Measurements from ENCODE around the gene KLLN. TPM values are rescaled to one million over a fixed set of nuclear protein-coding genes. Genes with fewer than 3 reads are reported as not detected.

KLLN gene
- total and polyA plus RNA-seq, 2 of the 13 experiments (the other 11 are each of a cell fraction or from before 2014, with no cell fraction given): 0.08 to 0.44 TPM

GRCh38 chr10:87861953-87862678 lies 1.2 kb downstream of the KLLN start (continued):
- TF ChIP-seq YEATS2 (CRISPR knock-in tag; IDR thresholded peaks at IDR 0.05; ENCODE audit: borderline replicate concordance) (peak; percentile 92), ZSCAN31 (CRISPR knock-in tag; IDR thresholded peaks at IDR 0.05; ENCODE audit: low read depth) (peak; percentile 23; the same call in 1 of the 2 replicates), GABPA (IDR thresholded peaks at IDR 0.05; ENCODE audit: low read depth, low read length) (no peak; the same call in 1 of the 2 replicates), GABPA (CRISPR knock-in tag; IDR thresholded peaks at IDR 0.05; ENCODE audit: low read depth) (peak; percentile 55; the same call in 1 of the 2 replicates), ZNF501 (CRISPR knock-in tag; IDR thresholded peaks at IDR 0.05) (peak; percentile 77), MXD4 (CRISPR knock-in tag; IDR thresholded peaks at IDR 0.05) (peak; percentile 78), ZNF574 (CRISPR knock-in tag; IDR thresholded peaks at IDR 0.05) (peak; percentile 89), ZNF276 (CRISPR knock-in tag; IDR thresholded peaks at IDR 0.05; ENCODE audit: low read depth) (0 out of 2 replicates have a peak, but pooled peaks have one; percentile 45), SMAD9 (CRISPR knock-in tag; IDR thresholded peaks at IDR 0.05) (no peak), POLR2G (IDR thresholded peaks at IDR 0.05; ENCODE audit: low read depth, low read length) (peak; percentile 91), GTF3A (CRISPR knock-in tag; conservative IDR thresholded peaks at IDR 0.05) (peak; percentile 53; the same call in 1 of the 2 replicates), BRD4 (CRISPR knock-in tag; IDR thresholded peaks at IDR 0.05) (peak; percentile 77; the same call in 1 of the 2 replicates), ZBTB38 (CRISPR knock-in tag; IDR thresholded peaks at IDR 0.05) (peak; percentile 49; the same call in 1 of the 2 replicates), ZNF253 (CRISPR knock-in tag; IDR thresholded peaks at IDR 0.05; ENCODE audit: borderline replicate concordance) (peak; percentile 91), CBX5 (CRISPR knock-in tag; IDR thresholded peaks at IDR 0.05; ENCODE audit: borderline replicate concordance) (peak; percentile 95; the same call in 1 of the 2 replicates), ZNF562 (CRISPR knock-in tag; IDR thresholded peaks at IDR 0.05; ENCODE audit: borderline replicate concordance) (0 out of 2 replicates have a peak, but pooled peaks have one; percentile 39), ZNF382 (CRISPR knock-in tag; IDR thresholded peaks at IDR 0.05; ENCODE audit: borderline replicate concordance) (no peak), YEATS4 (CRISPR knock-in tag; IDR thresholded peaks at IDR 0.05; ENCODE audit: borderline replicate concordance) (peak; percentile 96)
- TF ChIP-seq, protein P1, sequence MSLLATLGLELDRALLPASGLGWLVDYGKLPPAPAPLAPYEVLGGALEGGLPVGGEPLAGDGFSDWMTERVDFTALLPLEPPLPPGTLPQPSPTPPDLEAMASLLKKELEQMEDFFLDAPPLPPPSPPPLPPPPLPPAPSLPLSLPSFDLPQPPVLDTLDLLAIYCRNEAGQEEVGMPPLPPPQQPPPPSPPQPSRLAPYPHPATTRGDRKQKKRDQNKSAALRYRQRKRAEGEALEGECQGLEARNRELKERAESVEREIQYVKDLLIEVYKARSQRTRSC (CRISPR knock-in tag; IDR thresholded peaks at IDR 0.05; ENCODE audit: low read depth): no peak; the same call in 1 of the 2 replicates
- TF ChIP-seq, protein P2, sequence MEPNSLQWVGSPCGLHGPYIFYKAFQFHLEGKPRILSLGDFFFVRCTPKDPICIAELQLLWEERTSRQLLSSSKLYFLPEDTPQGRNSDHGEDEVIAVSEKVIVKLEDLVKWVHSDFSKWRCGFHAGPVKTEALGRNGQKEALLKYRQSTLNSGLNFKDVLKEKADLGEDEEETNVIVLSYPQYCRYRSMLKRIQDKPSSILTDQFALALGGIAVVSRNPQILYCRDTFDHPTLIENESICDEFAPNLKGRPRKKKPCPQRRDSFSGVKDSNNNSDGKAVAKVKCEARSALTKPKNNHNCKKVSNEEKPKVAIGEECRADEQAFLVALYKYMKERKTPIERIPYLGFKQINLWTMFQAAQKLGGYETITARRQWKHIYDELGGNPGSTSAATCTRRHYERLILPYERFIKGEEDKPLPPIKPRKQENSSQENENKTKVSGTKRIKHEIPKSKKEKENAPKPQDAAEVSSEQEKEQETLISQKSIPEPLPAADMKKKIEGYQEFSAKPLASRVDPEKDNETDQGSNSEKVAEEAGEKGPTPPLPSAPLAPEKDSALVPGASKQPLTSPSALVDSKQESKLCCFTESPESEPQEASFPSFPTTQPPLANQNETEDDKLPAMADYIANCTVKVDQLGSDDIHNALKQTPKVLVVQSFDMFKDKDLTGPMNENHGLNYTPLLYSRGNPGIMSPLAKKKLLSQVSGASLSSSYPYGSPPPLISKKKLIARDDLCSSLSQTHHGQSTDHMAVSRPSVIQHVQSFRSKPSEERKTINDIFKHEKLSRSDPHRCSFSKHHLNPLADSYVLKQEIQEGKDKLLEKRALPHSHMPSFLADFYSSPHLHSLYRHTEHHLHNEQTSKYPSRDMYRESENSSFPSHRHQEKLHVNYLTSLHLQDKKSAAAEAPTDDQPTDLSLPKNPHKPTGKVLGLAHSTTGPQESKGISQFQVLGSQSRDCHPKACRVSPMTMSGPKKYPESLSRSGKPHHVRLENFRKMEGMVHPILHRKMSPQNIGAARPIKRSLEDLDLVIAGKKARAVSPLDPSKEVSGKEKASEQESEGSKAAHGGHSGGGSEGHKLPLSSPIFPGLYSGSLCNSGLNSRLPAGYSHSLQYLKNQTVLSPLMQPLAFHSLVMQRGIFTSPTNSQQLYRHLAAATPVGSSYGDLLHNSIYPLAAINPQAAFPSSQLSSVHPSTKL (CRISPR knock-in tag; IDR thresholded peaks at IDR 0.05): peak; percentile 79; the same call in 1 of the 2 replicates

Measured in HepG2 (cell line).